NCI-H1694 treated with DMSO at 0.1 percent for 48 hours (cell line): ENCODE measurements around the gene SRA1.
A peak's percentile ranks its signal among the peaks of the same experiment; 100 is the strongest.

Experiments
- DNase-seq: peaks from one replicate; lab custom pipeline; 2025; lab: John Stamatoyannopoulos, UW

Gene SRA1

DNA sequence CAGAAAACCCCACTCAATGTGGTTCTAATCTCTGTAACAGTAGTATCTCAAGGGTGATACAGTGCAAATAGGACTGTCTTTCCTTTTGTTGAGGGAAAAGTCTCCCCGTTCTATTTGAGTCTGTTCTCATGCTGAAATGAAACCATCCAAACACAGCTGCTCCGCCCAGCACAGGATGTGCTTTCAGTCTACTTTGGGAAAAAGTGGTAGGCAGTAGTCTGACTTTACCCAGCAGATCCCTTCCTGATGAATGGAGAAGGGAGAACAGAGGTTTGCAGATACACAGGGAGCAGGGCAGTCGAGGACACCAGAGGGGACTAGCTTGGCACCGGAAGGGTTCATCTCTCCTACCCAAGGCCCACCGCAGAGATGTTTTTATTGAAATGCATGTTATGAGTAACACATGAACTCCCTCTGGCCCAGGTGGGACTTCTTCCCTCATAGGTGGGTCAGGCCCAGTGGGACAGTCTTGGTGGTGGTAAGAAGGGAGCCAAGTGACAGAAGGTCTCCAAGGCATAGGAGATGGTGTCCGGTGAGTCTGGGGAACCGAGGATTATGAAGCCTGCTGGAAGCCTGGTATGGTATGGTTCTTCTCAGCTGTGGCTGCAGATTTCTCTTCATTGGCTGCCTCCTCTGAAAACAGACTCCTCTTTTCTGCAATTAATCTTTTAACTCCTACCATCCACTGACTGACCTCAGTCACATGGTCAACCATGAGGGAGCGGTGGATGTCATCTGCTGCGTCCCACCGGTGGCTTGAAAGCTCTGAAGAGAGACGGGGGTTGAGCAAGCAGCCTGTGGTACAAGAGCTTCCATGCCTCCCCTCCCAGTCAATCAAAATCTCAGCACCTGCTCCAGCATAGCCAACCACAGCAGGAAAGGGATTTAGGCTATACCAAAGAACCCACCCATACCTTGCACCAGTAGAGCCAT, 6.9 kb downstream of the SRA1 start:
- DNase-seq = no peak

GRCh38 chr5:140549237-140550144, 7.8 kb downstream of the SRA1 start:
- peak; percentile 3 for DNase-seq

DNA sequence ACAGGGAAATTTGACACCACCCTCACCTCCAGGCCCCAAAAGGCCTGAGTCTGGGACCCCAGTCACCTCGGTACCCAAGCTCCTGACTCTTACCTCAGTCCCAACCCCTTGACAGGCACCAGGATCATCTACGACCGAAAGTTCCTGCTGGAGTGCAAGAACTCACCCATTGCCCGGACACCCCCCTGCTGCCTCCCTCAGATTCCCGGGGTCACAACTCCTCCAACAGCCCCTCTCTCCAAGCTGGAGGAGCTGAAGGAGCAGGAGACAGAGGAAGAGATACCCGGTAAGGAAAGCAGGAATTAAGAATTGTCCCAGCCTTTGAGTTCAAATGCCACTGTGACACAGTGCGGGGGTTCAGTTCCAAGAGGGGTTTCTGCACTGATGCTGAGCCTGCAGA, 8.5 kb downstream of the SRA1 start:
- DNase-seq = no peak

DNA sequence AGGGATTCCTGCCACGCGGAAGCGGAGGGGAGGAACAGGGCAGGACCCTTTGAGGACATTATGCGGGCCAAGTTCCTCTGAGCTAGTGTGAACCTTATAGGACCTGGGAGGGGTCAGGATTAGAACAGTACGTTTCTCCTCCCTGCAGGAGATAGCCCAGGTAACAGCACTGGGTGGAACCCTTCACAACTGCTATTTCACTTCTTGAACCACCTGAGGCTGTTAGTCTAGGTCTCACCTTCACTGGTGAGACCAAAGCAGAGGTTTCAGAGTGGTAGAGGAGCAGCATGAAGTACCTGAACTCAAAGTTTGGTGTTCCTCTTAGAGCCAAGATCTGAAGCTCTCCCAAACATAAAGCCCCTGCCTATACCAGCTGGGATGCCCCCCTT, 9.0 kb downstream of the SRA1 start:
- DNase-seq = no peak

DNA sequence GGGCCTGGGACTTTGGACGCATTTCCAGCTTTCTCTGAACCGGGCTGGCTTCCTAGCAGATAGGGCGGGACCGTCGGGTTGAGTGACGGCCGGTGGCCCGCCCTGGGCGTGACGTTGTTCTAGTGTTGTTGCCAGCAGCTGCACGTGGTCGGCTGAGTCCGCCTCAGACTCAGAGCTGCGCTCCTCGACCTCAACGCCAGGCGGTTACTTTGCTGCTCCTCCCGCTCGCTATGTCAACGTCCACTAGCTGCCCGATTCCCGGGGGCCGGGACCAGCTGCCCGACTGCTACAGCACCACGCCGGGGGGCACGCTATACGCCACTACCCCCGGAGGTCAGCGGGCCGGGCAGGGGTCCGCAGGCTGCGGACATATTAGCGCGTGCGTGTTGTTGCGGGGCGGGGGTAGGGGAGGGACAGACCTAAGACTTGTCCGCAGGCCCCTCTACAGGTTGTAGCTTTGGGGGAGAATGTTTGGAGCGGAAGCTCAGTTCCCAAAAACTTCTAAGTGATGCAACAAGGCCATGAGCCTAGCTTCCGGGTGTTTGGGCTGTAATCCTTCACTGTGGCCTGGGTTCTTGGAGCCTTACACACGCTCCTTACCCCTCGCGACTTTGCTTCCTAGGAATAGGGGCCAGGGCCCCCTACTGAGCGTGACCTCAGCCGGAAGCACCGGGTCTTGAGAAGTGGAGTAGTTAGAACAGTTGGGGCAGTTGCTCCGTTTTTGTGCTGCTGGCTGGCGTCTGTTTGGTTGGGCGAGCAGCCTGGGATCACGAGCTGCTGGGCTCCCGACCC, 9.6 kb downstream of the SRA1 start, which contains the start of gene EIF4EBP3:
TSS of gene EIF4EBP3 (plus strand) at position 155 of the 792 bp plus-strand sequence. CDS start at position 231, 76 bp downstream.
- DNase-seq = peak; percentile 42

DNA sequence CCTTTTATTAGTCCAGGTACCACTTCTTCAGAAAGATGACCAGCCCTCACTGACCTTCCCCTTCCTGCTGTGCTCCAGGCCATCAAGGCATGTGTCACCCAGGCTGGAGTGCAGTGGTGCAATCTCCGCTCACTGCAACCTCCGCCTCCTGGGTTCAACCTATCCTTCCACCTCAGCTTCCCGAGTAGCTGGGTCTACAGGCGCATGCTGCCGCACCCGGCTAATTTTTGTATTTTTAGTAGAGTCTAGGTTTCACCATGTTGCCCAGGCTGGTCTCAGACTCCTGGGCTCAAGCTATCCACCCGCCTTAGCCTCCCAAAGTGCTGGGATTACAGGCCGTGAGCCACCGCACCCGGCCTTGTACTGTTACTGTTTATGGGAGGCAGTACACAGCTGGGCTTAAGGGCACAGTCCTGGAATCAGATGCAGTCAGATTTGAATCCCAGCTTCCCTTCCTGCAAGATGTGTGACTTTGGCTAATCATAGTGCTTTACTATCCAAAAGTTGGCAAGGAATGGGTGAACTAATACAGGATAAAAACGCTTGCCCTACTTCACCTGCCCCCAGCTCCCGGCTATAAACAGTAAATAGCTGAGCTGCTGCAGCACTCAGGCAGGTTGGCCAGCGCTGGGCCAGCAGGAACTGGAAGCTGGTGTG, 10.3 kb downstream of the SRA1 start:
- DNase-seq = no peak

DNA sequence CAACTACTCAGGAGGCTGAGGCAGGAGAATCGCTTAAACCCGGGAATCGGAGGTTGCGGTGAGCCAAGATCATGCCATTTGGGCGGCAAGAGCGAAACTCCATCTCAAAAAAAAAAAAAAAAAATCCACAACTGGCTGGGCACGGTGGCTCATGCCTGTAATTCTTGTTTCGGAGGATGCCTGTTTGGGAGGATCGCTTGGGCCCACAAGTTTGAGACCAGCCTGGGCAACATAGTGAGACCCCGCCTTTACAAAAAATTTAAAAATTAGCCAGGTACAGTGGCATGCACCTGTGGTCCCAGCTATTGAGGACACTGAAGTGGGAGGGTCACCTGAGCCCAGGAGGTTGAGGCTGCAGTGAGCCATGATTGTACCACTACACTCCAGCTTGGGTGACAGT, 11.7 kb downstream of the SRA1 start:
- DNase-seq = no peak

DNA sequence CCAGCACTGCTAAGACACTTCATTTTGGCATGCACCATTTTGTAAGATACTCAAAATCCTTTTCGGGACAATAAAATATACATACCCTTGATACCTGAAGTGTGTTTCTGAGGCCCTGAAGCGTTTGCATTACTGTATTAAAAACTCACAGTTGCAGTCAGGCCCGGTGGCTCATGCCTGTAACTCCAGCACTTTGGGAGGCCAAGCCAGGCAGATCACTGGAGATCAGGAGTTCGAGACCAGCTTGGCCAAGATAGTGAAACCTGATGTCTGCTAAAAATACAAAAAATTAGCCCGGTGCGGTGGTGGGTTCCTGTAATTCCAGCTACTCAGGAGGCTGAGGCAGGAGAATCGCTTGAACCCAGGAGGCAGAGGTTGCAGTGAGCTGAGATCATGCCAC, 12.3 kb downstream of the SRA1 start:
- DNase-seq = no peak

GRCh38 chr5:140542972-140543371, 14.3 kb downstream of the SRA1 start:
- DNase-seq = no peak

DNA sequence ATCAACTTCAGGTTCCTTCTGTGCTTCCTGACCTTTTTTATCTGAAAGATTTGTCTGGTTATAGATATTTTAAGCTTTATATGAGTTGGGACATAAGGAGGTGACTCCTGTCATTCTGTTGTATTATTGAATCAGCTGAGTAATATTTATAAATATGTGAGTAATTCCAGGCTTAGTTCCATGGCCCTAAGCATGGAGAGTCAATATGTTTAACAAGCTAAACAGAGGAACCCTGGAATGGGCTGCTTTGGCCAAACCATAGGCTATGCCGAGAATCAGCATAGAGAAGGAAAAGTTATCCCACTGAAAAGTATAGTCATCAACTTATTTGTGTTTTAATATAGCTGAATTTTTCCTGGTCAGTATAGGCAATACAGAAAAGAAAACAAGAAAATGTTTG, 17.0 kb downstream of the SRA1 start:
- no peak for DNase-seq

DNA sequence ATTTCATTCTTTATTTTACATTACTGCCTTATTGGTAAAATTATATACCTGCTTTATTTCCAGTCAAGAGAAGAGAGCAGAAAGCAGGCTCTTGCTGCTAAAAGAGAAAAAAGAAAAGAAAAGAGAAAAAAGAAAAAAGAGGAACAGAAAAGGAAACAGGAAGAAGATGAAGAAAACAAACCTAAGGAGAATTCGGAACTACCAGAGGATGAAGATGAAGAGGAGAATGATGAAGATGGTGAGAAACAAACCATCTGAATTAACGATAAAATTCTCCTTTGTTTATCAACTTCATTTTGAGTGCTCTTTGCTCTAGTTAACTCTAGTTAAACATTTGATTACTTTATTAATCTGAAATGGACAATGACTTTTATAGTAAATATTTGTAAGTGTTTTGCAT, 33.3 kb downstream of the SRA1 start:
- DNase-seq = no peak

DNA sequence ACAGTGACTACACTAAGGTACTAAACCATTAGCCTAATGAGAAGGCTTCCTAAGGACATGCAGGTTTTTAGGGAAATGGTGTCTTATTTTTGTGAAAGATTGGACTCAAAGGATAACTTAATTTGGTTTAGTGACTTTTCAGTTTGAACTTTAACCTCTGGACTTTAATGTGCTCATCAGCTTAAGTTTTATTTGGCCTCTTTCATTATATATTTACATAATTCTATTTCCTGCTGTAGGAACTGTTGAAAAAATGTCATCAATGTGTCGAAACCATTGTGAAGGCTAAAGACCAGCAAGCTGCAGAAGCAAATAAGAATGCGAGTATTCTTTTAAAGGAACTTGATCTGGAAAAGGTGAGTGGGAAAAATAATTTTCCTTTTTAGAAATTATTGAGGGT, 44.1 kb downstream of the SRA1 start:
- DNase-seq = no peak

DNA sequence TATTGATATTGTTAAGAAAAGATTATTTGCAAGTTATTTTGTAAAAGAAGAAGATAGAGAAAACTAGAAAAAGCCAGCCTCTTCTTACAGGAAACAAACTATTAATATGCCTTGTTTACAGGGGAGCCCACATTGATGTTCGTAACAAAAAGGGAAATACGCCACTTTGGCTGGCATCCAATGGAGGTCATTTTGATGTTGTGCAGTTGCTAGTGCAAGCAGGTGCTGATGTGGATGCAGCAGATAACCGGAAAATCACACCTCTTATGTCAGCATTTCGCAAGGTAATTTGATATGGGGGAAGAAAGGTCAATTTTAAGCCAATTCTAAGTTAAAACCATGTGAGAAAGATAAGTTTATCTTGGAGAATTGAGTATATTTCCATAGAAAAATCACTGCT, 47.4 kb downstream of the SRA1 start:
- no peak for DNase-seq

DNA sequence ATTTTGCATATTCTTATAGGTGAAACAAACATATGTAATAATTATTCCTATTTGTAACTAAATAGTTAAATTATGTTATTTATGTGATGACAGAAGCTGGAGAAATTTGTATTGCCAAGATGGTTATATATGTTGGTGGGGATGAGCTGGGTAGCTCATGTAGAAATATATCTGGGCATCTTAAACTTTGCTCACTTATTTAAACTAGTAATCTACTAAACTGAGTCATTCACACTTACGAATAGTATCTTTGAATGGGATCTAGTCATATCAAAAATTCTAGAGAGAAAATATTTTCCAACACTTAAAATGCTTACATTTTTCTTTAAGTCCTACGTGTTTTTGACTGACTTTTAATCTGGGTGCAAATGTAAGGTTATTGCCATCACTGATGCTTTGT, 54.4 kb downstream of the SRA1 start:
- no peak for DNase-seq
